Breast epithelium (tissue), 3 donors: ENCODE results near the gene DHRS7B.

Source experiments
- CTCF ChIP-seq, 3 donors: fragments of 450-650 bp; IDR thresholded peaks; one replicate each; pipeline ENCODE4 v1.5.1; 2016 to 2017; ENCODE audit warnings: antibody characterized with exemption in 3 of 3, mild to moderate bottlenecking in 3 of 3, moderate library complexity in 3 of 3
- POLR2A ChIP-seq: fragments of 450-650 bp; IDR thresholded peaks from one replicate; pipeline ENCODE4 v1.6.1; 2016; ENCODE audit warnings: antibody characterized with exemption, mild to moderate bottlenecking, moderate library complexity
- POLR2AphosphoS5 ChIP-seq, 3 donors: sonication (generic); formaldehyde crosslinking; IDR thresholded peaks; one replicate each; pipeline ENCODE4 v1.6.1; 2017; ENCODE audit warnings: antibody characterized with exemption in 3 of 3

GRCh38 chr17:21199311-21199710, 72.5 kb downstream of the DHRS7B start:
- TF ChIP-seq CTCF (IDR thresholded peaks at IDR 0.05), result no peak
- TF ChIP-seq POLR2A, result no peak
- no peak for TF ChIP-seq POLR2AphosphoS5 (IDR thresholded peaks at IDR 0.05)
